ENCODE results near the gene TRIM14.

GRCh38 chr9:98091735-98092612 is 27.0 kb downstream of the TRIM14 start:
- no peak for TF ChIP-seq MYC (IDR thresholded peaks at IDR 0.05; ENCODE audit: insufficient read depth, insufficient read length, insufficient replicate concordance, low read length, severe bottlenecking)
- no peak for TF ChIP-seq ZNF24 (IDR thresholded peaks at IDR 0.05)
- no peak for TF ChIP-seq NRF1 (conservative IDR thresholded peaks at IDR 0.05; ENCODE audit: low read depth, low read length)
- TF ChIP-seq YY1 (IDR thresholded peaks at IDR 0.05; ENCODE audit: low read depth, low read length), result no peak
- TF ChIP-seq, protein P1, sequence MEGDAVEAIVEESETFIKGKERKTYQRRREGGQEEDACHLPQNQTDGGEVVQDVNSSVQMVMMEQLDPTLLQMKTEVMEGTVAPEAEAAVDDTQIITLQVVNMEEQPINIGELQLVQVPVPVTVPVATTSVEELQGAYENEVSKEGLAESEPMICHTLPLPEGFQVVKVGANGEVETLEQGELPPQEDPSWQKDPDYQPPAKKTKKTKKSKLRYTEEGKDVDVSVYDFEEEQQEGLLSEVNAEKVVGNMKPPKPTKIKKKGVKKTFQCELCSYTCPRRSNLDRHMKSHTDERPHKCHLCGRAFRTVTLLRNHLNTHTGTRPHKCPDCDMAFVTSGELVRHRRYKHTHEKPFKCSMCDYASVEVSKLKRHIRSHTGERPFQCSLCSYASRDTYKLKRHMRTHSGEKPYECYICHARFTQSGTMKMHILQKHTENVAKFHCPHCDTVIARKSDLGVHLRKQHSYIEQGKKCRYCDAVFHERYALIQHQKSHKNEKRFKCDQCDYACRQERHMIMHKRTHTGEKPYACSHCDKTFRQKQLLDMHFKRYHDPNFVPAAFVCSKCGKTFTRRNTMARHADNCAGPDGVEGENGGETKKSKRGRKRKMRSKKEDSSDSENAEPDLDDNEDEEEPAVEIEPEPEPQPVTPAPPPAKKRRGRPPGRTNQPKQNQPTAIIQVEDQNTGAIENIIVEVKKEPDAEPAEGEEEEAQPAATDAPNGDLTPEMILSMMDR (IDR thresholded peaks at IDR 0.05 in 2 of 3, conservative IDR thresholded peaks at IDR 0.05 in 1 of 3; ENCODE audit: control insufficient read depth in 2 of 3, extremely low read depth in 1 of 3, insufficient read depth in 1 of 3, low read depth in 3 of 3, low read length in 3 of 3), result no peak
- no peak for TF ChIP-seq ATF7 (IDR thresholded peaks at IDR 0.05; ENCODE audit: low read depth)
- no peak for TF ChIP-seq SREBF2 (IDR thresholded peaks at IDR 0.05; ENCODE audit: low read length)
- no peak for TF ChIP-seq NR2C1 (IDR thresholded peaks at IDR 0.05)
- no peak for TF ChIP-seq KDM1A (IDR thresholded peaks at IDR 0.05; ENCODE audit: borderline replicate concordance)
